Stomach (tissue), 9 donors: ENCODE measurements around the gene DNPEP. TPM values are rescaled to one million over a fixed set of nuclear protein-coding genes. Genes with fewer than 3 reads are reported as not detected.
A peak's percentile ranks its signal among the peaks of the same experiment; 100 is the strongest.

Experiments used
- DNase-seq, 2 donors: peaks; one replicate each; pipeline versions ENCODE4 v3.0.0 to v3.0.0-alpha.2; 2013 to 2019
- H3K27ac ChIP-seq, 5 donors: fragments of 200-600 bp in 4 of 5; sonication (generic) in 4 of 5; one replicate each; pipeline ENCODE4 v1.5.1; 2013 to 2019; ENCODE audit warnings: mild to moderate bottlenecking in 1 of 5, moderate library complexity in 1 of 5
- H3K27me3 ChIP-seq, 3 donors: fragments of 200-600 bp; sonication (generic); one replicate each; pipeline ENCODE4 v1.5.1; 2017 to 2019; ENCODE audit warnings: mixed run types in 1 of 3
- H3K36me3 ChIP-seq, 4 donors: fragments of 200-600 bp; sonication (generic); 1 replicate in 3 of 4; 2 replicates in 1 of 4; pipeline ENCODE4 v1.5.1; 2016 to 2019
- H3K4me1 ChIP-seq, 4 donors: fragments of 200-600 bp; sonication (generic); one replicate each; pipeline ENCODE4 v1.5.1; 2016 to 2019
- H3K4me3 ChIP-seq, 4 donors: fragments of 200-600 bp; sonication (generic) in 3 of 4; one replicate each; pipeline ENCODE4 v1.5.1; 2016 to 2019; ENCODE audit warnings: mild to moderate bottlenecking in 1 of 4
- H3K9me3 ChIP-seq, 4 donors: fragments of 200-600 bp; sonication (generic); one replicate each; pipeline ENCODE4 v1.5.1; 2016 to 2019
- CTCF ChIP-seq, 7 experiments: fragments of 450-650 bp in 4 of 7; fragments of 200-600 bp in 3 of 7; sonication (generic) in 3 of 7; IDR thresholded peaks; one replicate each; pipeline ENCODE4 v1.5.1; 2016 to 2019; ENCODE audit warnings: antibody characterized with exemption in 7 of 7, control low read depth in 2 of 7, mild to moderate bottlenecking in 1 of 7
- EP300 ChIP-seq: sonication (generic); formaldehyde crosslinking; IDR thresholded peaks from one replicate; pipeline ENCODE4 v1.6.1; 2017; ENCODE audit warnings: antibody characterized with exemption
- POLR2A ChIP-seq, 4 donors: fragments of 450-650 bp; IDR thresholded peaks; one replicate each; pipeline ENCODE4 v1.6.1; 2016; ENCODE audit warnings: antibody characterized with exemption in 4 of 4, control low read depth in 2 of 4, mild to moderate bottlenecking in 1 of 4, moderate library complexity in 1 of 4
- POLR2AphosphoS5 ChIP-seq, 3 donors: sonication (generic); formaldehyde crosslinking; IDR thresholded peaks; one replicate each; pipeline ENCODE4 v1.6.1; 2016; ENCODE audit warnings: antibody characterized with exemption in 3 of 3
- WGBS, 5 donors: extraction: QIAGEN DNeasy Blood & Tissue Kit in 3 of 5; methylation state at CpG; one replicate each; pipeline versions ENCODE4 v1.1.5 to v1.1.7; 2013 to 2018; 5-methylcytosine and 5-hydroxymethylcytosine counted together
- intact Hi-C: fragments of 100-400 bp; cut with DNase I; formaldehyde crosslinking; loops from one replicate; pipeline ENCODE4 v1.15.1; 2023; ENCODE audit warnings: low total_unique reads
- polyA plus RNA-seq, 3 donors: library from polyadenylated mRNA; stranded (reverse); fragments of 200-250 nt; gene quantifications; one replicate each; pipeline ENCODE4 v1.2.3, GENCODE V29; 2013
- total RNA-seq, 5 donors: library from RNA; depleted of rRNA; stranded (reverse); fragments of >200 nt; gene quantifications; one replicate each; pipeline versions ENCODE4 v1.1.0 to v1.2.3, GENCODE V29; 2014 to 2016
- donor health status: healthy with polysubstance abuse.
- donor health status: Bipolar disorder and iron deficiency.
- donor health status: healthy.

DNPEP gene
- total and polyA plus RNA-seq, 8 donors, result 32.7 to 147 (median 82.2) TPM

- intact Hi-C loops, result no loop called here
Measured at GRCh38 chr2:219430633-219431615, 43.2 kb upstream of the DNPEP start.

GRCh38 chr2:219429958-219430606 lies 42.4 kb upstream of the DNPEP start:
- peak overlapping the region in 3 of 5 donors; percentile 48 to 95 (median 54) for H3K27ac ChIP-seq
- H3K4me3 ChIP-seq, result no peak overlapping the region
- no peaks in the 10 kb centered on the region for H3K9me3 ChIP-seq
- WGBS, 5 donors, result 84 to 95% (median 90%) methylated on average over 7 of the region's 7 CpGs
- intact Hi-C loops, result no loop called here
- peaks cover 5 to 15% (median 6%) of the 10 kb centered on the region in 4 donors for H3K4me1 ChIP-seq
- peak; percentile 30 to 57 (median 33) for TF ChIP-seq POLR2AphosphoS5 (IDR thresholded peaks at IDR 0.05)
- no peak for TF ChIP-seq CTCF (IDR thresholded peaks at IDR 0.05)
- TF ChIP-seq POLR2A (IDR thresholded peaks at IDR 0.05), result no peak
- H3K36me3 ChIP-seq, result peaks cover 0 to 14% (median 6%) of the 10 kb centered on the region in 4 donors
- peak in 1 of 2 donors; percentile 9 for DNase-seq
- H3K27me3 ChIP-seq, result peaks cover 0 to 32% (median 19%) of the 10 kb centered on the region in 3 donors

More at GRCh38 chr2:219430633-219431615, 43.2 kb upstream of the DNPEP start:
- Histone ChIP-seq H3K27ac (peak overlapping the region in 3 of 5 donors; percentile 48 to 95 (median 54)), H3K4me3 (no peak overlapping the region), H3K27me3 (peaks cover 0 to 32% (median 27%) of the 10 kb centered on the region in 3 donors), H3K4me1 (peaks cover 7 to 23% (median 12%) of the 10 kb centered on the region in 4 donors), H3K9me3 (no peaks in the 10 kb centered on the region), H3K36me3 (peaks cover 0 to 6% (median 1%) of the 10 kb centered on the region in 4 donors)
- WGBS, 5 donors, result 51 to 62% (median 55%) methylated on average over 6 to 9 of the region's 9 CpGs
- DNase-seq, result peak in 1 of 2 donors; percentile 77
- peak; percentile 4 to 54 (median 36) for TF ChIP-seq POLR2AphosphoS5 (IDR thresholded peaks at IDR 0.05)
- no peak for TF ChIP-seq POLR2A (IDR thresholded peaks at IDR 0.05)

- DNase-seq, result peak in 1 of 2 donors; percentile 7
- Histone ChIP-seq H3K9me3 (no peaks in the 10 kb centered on the region), H3K4me1 (peaks cover 0 to 17% (median 0%) of the 10 kb centered on the region in 4 donors), H3K36me3 (peaks cover 0 to 15% (median 6%) of the 10 kb centered on the region in 4 donors), H3K27ac (peak overlapping the region in 3 of 5 donors; percentile 44 to 91 (median 59)), H3K27me3 (peaks cover 0 to 21% (median 7%) of the 10 kb centered on the region in 3 donors), H3K4me3 (no peak overlapping the region)
- intact Hi-C loops, result no loop called here
- TF ChIP-seq POLR2AphosphoS5 (IDR thresholded peaks at IDR 0.05) (no peak), CTCF (IDR thresholded peaks at IDR 0.05) (no peak), EP300 (no peak), POLR2A (IDR thresholded peaks at IDR 0.05) (no peak)
Measured at GRCh38 chr2:219428469-219428868, 40.8 kb upstream of the DNPEP start.

- Histone ChIP-seq H3K9me3 (no peaks in the 10 kb centered on the region), H3K27me3 (peaks cover 0 to 21% (median 7%) of the 10 kb centered on the region in 3 donors), H3K4me1 (peaks cover 0 to 17% (median 0%) of the 10 kb centered on the region in 4 donors), H3K27ac (peak overlapping the region in 2 of 5 donors; percentile 75 to 91), H3K36me3 (peaks cover 0 to 18% (median 8%) of the 10 kb centered on the region in 4 donors), H3K4me3 (no peak overlapping the region)
- TF ChIP-seq POLR2AphosphoS5 (IDR thresholded peaks at IDR 0.05) (peak in 2 of 3 donors; percentile 0 to 15), CTCF (IDR thresholded peaks at IDR 0.05) (no peak)
- intact Hi-C loops, result no loop called here
- 67 to 80% (median 76%) methylated on average over 5 to 7 of the region's 7 CpGs for WGBS, 5 donors
- DNase-seq, result no peak
Measured at GRCh38 chr2:219426534-219427136, 38.9 kb upstream of the DNPEP start.
